HuH-7 (cell line): ENCODE data around the gene PRODH.
"Not testable (repeated sequence)": the region's sequence is repeated elsewhere in the genome, so short reads cannot be mapped to it uniquely, and the experiment has no call there.

Experiments
- DNase-seq: peaks from one replicate; pipeline ENCODE4 v3.0.0; 2011; ENCODE audit warnings: low spot score

PRODH gene

GRCh38 chr22:18905540-18906409 lies 30.3 kb downstream of the PRODH start, which contains the start of gene DGCR6:
TSS of gene DGCR6 (plus strand) at chr22:18906320. CDS start at chr22:18906375, 55 bp downstream.
- no peak for DNase-seq

GRCh38 chr22:18896037-18896657 lies 39.9 kb downstream of the PRODH start:
- DNase-seq: not testable (repeated sequence)

DNA sequence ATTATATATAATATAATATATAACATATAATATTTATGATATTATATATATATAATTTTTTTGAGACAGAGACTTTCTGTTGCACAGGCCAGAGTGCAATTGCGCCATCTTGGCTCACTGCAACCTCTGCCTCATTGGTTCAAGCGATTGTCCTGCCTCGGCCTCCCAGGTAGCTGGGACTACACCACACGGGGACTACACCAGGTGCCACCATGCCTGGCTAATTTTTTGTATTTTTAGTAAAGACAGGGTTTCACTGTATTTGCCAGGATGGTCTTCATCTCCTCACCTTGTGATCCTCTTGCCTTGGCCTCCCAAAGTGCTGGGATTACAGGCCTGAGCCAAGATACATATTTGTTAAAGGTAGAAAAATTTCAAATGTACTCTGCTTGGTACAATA lies 42.3 kb downstream of the PRODH start:
- DNase-seq: not testable (repeated sequence)

GRCh38 chr22:18890510-18891192 lies 45.4 kb downstream of the PRODH start:
- not testable (repeated sequence) for DNase-seq

DNA sequence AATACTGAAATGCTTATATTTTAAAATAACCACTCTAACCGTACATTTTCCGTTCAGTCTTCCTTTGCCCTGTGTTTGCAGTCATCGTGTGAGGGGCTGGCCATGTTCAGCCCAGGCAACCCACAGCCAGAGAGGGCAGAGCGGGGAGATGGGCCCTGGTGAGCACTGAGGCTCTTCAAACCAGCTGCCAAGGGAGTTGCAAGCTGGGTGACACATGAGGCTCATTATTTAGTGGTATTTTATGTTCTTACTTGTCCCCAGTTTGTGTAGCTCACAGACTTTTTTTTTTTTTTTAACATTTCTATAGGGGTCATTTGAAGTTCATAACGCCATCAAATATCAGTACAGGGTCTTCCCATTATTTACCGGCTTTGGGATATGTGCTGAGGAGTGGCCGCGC lies 48.0 kb downstream of the PRODH start:
- no peak for DNase-seq

GRCh38 chr22:18884465-18884864 lies 51.6 kb downstream of the PRODH start:
- DNase-seq: not testable (repeated sequence)

GRCh38 chr22:18881260-18881659 lies 54.8 kb downstream of the PRODH start:
- not testable (repeated sequence) for DNase-seq
